HPDE6-E6E7 (cell line): Measurements from ENCODE around the gene SLBP.

Source experiments
- DNase-seq: peaks from one replicate; pipeline ENCODE4 v3.0.0; 2011; ENCODE audit warnings: missing footprints; ENCODE audit errors: extremely low spot score

The SLBP gene

DNA sequence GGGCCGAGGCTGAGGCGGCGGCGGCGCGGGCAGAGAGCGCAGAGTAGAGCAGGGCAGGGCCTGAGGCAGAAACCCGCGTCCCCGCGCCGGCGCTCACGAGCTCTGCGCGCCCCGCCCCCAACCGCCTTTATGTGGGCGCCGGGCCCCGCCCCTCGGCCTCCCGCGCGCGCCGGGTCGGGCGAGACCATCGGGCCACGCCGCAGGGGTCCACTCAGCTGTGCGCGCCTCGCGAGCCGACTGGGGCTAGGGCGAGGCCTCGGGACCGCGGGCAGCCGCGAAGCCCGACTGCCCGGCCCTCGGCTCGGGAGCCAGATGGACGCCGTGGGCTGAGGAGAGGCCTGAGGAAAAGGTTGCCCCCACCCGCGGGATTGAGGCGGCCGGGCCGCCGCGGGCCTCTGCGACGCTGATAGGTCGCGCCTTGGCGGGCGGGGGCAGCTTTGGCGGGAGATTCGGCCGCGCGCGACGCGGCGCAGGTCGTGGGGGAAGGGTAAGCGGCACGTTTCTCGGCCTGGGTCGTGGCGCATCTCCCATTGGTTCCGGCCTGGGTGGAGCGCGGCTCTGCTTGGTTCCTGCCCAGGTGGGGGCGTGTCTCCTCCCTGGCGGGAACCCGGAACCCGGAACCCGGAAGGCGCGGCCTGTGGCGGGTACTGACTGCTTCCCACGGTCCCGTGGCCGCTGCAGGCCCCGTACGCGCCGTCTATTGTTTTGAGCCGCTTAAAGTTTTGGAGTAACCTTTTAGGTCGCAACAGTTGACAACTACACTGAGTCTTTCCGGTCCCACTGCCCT, at the start of gene SLBP:
TSS of gene SLBP (minus strand) at position 104 of the 787 bp plus-strand sequence. CDS start 131 bp downstream, outside the sequence.
- peak; percentile 97 for DNase-seq

DNA sequence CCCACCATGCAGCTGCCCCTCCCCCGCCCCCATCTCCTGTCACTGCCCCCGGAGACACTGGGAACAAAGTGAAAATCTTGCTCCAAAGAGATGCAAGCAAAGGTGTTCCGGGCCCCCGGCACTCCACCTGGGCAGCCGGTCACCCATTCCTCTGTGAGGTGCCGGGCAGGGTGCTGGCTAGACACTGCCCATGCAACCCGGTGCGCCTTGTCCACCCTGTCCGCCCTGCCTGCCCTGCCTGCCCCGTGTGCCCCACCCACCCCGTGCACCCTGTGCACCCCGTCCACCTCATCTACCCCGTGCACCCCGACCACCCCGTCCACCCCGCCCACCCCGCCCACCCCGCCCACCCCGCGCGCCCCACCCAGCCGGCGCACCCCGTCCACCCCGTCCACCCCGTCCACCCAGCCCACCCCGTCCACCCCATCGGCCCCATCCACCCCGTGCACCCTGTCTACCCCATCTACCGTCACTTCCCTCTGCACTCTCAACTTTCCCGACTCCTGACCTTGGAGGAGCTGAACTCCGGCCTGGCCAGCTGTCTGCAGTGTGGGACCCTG, 49.1 kb upstream of the SLBP start:
- no peak for DNase-seq

DNA sequence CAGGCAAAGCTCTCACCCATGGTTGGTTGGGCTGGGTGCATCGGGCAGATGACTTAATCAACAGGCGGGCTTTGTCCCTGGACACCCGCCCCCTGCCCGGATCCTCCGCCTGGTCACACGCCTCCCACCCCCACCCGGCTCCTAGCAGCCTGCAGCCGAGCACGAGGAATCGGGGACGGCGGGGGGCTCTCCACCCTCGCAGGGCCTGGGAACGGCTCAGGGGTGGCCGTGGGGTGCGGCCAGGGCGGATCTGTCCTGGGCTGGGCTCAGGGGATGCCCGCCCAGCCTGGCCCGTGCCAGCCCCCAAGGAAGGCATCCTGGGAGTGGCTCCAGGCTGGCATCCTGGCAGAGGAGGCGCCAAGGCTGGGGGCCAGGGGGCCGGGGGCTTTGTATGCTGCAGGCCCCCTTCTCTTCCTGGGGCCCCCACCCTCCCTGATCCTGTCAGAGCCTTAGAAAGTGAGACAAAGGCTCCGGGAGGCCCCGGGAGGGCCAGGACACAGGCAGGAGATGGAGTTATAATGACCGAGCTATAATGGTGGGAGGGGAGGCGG, 48.5 kb upstream of the SLBP start:
- DNase-seq, result no peak

- DNase-seq, result no peak
Measured at GRCh38 chr4:1759818-1760223, 47.7 kb upstream of the SLBP start.

DNA sequence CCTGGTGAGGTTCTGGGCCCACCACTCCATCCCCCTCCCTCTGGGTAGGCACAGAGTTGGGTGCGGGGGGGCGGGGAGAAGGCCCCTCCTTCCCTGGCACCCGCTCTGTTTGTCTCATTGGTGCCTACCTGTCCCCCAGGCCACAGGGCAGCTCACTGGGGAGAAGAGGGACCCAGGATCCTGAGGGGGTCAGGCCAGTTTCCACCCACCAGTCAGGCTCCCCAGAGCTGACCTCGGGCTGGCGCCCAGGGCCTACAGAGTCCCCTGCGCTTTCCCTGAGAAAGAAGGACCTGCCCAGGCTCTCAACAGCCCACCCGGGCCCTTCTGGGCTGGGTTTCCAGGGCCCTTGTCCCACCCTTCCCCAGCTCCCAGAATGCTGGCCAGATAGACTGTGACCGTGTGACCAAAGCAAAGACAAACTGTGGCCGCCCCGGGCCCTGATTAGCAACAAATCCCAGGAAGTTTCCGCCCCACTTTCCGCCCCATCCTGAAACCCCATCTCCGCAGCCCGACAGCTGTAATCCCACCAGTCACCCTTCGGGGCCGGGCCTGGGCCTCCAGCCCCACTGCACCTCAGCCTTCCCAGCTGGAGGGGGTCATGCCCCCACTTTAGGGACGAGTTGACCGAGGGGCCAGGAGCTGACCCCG, 47.2 kb upstream of the SLBP start:
- no peak for DNase-seq

DNA sequence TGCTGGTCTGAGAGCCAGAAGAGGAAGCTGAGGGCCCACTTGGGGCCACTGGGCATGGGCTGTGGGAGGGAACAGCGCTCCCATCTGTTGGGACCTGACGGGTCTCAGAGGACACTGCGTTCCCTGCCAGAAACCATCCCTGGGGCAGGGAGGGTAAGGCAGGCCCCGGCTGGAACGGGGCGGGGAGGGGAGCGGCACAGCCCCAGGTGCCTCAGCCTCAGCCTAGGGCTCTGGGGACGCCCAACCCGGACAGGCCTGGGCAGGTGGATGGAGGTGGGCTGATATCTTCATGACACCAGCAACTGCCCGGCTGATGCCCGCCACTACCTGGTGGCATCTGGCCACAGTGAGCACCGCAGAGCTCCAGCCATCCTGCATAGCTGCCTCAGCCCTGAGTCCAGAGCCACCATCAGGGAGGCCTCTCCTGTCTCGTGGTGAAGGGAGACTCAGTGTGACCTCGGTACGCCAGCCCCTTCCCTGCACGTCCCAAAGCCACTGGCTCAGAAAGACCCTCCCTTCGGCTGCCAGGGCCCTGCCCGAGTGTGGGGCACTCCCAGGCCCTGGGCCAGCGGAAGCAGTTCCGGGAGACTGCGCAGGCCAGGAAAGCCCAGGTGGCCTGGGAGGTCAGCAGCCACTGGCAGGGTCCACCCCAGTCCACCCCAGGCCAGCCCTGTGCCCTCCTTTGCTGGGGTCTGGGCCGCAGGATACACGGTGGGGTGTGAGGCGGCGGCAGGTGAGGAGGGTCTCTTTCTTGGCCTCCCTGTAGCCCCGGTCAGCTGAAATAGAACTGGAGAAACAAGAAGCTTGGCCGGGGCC, 46.4 kb upstream of the SLBP start:
- DNase-seq, result peak; percentile 46

GRCh38 chr4:1757836-1758235, 45.7 kb upstream of the SLBP start:
- no peak for DNase-seq

- no peak for DNase-seq
Measured at GRCh38 chr4:1756893-1757779, 45.0 kb upstream of the SLBP start.

- no peak for DNase-seq
Measured at GRCh38 chr4:1756079-1756478, 44.0 kb upstream of the SLBP start.

DNA sequence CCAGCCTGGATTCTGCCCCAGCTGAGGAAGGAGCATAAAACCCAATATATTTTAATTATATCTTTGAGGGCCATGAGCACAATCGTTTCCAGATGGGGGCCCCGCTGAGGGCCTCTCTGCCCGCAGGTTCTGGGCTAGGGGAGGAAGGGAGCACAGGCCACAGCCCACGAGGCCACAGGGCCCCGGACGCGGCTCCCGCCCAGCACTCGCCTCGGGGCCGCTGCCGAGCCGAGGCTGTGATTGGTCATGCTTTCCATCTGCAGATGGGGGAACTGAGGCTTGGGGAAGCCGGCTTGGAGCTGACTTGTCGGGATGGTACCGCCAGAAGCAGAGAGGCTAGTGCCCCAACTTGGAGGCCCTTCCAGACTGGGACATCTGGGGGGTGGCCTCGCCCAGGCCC, 43.2 kb upstream of the SLBP start:
- DNase-seq, result no peak

- DNase-seq, result no peak
Measured at GRCh38 chr4:1754336-1754735, 42.2 kb upstream of the SLBP start.

DNA sequence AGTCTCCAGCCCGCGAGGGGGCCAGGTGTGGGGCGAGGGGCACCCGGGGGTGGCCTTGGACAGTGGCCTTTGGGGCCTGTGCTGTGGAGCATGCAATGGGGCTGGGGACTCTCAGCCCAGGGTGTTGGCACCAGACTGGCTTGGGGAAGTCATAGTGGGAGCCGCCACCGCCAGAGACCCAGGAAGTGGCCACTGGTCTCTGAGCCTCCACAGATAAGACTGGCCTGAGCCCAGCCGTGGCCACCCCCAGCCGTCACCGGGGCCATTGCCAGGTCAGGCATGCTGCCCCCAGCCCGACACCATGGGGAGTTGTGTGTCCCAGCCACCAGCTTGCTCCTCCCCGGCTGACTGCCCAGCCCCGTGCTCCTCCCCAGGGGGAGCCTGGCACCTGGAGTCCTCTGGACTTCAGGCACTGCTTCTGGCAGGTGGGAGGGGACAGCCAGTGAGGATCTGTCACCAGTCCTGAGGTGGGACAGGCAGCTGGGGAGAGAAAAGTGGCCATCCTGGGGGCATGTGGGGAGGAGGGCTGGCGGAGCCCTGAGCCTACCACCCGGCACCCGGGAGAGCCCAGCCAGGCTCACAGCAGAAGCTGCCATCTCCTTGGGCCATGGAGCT, 41.7 kb upstream of the SLBP start:
- no peak for DNase-seq

DNA sequence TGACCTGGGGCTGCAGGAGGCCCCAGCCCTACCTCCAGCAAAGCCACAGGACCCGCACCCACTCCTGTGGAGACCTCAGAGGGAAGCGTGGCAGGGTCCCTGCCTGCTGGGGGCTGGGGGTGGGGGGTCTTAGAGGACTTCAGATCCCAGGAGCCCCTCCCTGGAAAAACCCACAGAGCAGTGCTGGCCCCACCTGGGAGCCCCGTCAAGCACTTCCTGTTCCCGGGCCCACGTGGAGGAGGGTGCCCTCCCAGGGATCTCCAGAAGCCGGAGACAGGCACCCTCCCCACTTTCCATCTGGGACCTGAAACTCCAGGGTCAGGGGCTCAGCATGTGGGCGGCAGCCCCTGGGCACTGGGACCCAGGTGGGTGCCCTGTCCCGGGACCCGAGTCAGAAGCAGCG, 41.2 kb upstream of the SLBP start:
- no peak for DNase-seq

DNA sequence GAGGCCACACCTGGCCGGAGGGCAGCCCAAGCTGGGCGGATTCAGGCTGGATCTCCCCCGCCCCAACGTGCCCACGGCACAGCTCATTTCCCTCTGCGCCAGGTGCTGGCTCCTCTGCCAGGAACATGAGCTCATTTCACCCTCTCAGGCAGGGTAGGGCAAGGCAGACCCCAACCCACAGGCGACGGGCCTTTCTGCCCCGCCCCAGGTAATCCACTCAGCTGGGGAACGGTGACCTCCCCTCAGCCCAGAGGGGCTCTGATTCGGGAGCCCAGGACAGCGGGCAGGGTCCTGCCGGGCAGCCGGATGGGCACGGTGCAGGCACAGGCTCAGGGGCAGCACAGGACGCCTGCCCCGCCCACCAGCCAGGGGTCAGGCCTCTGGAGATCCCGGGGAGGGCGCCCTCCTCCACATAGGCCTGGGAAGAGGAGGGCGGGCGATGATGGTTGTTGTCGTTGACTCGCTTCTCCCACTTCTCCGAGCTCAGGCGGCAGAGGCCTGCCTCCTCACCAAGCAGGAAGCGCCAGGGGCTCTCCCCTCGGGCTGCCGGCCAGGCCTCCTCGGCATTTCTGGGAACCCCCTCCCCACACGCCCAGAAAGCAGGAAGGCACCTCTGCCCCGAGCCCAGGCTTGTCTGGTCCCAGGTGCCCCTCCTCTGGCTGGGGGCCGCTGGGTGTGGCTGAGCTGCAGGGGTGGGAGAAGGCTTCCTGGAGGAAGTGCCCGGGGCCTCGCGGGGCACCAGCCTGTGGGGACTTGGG, 40.3 kb upstream of the SLBP start:
- DNase-seq, result peak; percentile 59

GRCh38 chr4:1751919-1752283, 39.8 kb upstream of the SLBP start:
- DNase-seq, result no peak

DNA sequence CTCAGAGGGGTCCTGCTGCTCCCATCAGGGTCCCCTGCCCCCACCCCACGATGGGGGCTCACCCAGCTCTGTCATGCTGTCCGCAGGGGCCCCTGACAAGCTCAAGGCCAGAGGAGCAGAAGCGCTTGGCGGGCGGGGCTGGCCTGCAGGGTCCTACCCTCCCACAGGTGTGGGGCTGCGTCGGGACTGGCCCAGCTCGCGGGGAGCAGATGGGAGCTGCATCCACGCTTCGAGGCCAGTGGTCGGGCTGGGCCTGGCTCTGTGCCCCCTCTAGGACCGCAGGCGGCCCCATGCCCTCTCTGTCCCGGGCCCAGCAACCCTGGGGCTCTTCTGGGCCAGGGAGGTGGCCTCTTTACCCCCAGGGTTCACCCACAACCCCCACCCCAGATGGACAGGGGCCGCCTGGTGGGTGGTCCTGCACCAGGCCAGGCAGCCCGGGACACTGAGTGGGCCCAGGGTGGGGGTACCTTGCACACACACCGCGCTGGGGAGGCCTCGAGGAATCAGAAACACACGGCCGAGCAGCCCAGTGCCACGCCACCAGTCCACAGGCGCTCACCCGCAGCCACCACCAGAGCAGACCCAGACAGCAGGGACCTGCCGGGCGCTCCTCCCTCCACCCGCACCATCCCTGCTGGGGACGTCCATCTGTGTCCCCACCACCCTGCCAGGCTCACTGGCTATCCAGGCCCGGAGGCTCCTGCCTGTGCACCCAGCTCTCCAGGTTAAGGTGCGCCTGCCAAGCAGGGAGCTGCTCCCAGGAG, 39.2 kb upstream of the SLBP start:
- DNase-seq, result no peak

DNA sequence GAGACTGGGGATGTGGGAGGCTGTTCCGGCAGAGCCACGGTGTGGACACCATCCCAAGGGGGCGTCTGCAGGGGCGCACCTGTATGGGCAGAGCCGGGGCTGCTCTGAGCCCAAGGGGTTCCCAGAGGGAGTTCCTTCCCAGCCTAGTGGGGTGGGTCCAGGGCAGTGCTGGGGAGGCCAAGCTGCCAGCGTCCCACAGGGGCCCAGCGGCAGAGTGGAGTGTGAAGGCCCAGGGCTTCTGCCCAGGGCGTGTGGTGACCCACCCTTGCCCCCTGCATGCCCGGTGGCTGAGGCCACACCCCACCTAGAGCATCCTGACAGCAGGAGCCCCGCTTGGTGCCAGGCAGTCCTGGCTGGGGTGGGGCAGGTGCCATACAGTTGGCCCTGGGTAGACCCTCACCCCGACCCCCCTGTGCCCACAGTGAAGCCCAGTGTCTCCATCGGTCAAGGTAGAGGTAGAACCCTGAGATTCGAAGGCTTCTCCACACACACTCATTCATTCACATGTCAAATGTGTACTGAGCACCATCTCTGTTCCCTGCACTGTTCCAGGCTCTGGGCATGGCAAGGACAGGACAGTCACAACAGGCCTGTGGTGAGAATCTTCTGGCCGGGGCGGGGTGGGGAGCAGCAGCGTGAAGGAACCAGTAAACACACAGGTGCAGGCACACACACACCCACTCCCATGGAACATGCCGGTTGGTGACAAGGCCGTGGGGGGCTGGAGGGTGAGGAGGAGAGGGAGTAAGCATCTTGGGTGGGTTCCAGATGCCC, 38.4 kb upstream of the SLBP start:
- no peak for DNase-seq

GRCh38 chr4:1749826-1750225, 37.7 kb upstream of the SLBP start:
- DNase-seq, result no peak
